ENCODE results near the gene RPRML. TPM values are rescaled to one million over a fixed set of nuclear protein-coding genes. Genes with fewer than 3 reads are reported as not detected.
"Not testable (repeated sequence)": the region's sequence is repeated elsewhere in the genome, so short reads cannot be mapped to it uniquely, and the experiment has no call there.

The RPRML gene
- total RNA-seq (2014; rRNA removed; shearing (Covaris generic)), result 0.07 TPM in 1 of 2 replicates, not detected in the other
- 0.36 and 0.49 TPM in 2 replicates for polyA plus RNA-seq (2015; cell fraction: cytosol; rRNA removed)
- polyA plus RNA-seq (2015; cell fraction: nucleus; rRNA removed), result not detected in 2 replicates

GRCh38 chr17:46979147-46979863 lies at the start of gene RPRML:
Gene RPRML (minus strand): TSS chr17:46979253. CDS start chr17:46979007, 246 bp downstream.
- DNase-seq (ENCODE audit: low read depth), result no peak

GRCh38 chr17:47016966-47017365 lies 37.9 kb upstream of the RPRML start:
- not testable (repeated sequence) for DNase-seq (ENCODE audit: low read depth)

GRCh38 chr17:47013341-47013740 lies 34.3 kb upstream of the RPRML start:
- DNase-seq (ENCODE audit: low read depth), result no peak

GRCh38 chr17:47012457-47012856 lies 33.4 kb upstream of the RPRML start:
- DNase-seq (ENCODE audit: low read depth), result no peak

GRCh38 chr17:47009759-47010594 lies 30.9 kb upstream of the RPRML start:
- peak; percentile 9 for DNase-seq (ENCODE audit: low read depth)

- DNase-seq (ENCODE audit: low read depth), result no peak
Observed at GRCh38 chr17:47004906-47005305, 25.9 kb upstream of the RPRML start.

- DNase-seq (ENCODE audit: low read depth), result not testable (repeated sequence)
Observed at GRCh38 chr17:47003864-47004263, 24.8 kb upstream of the RPRML start.

GRCh38 chr17:46995841-46996571 lies 17.0 kb upstream of the RPRML start:
- peak; percentile 78 for DNase-seq (ENCODE audit: low read depth)

- no peak for DNase-seq (ENCODE audit: low read depth)
Observed at GRCh38 chr17:46994993-46995392, 15.9 kb upstream of the RPRML start.

- no peak for DNase-seq (ENCODE audit: low read depth)
Observed at GRCh38 chr17:46991617-46992016, 12.6 kb upstream of the RPRML start.

GRCh38 chr17:46989637-46990431 lies 10.8 kb upstream of the RPRML start:
- no peak for DNase-seq (ENCODE audit: low read depth)

- not testable (repeated sequence) for DNase-seq (ENCODE audit: low read depth)
Observed at GRCh38 chr17:46987927-46988326, 8.9 kb upstream of the RPRML start.

- no peak for DNase-seq (ENCODE audit: low read depth)
Observed at GRCh38 chr17:46986366-46986765, 7.3 kb upstream of the RPRML start.

GRCh38 chr17:46984892-46985291 lies 5.8 kb upstream of the RPRML start:
- DNase-seq (ENCODE audit: low read depth), result no peak

- DNase-seq (ENCODE audit: low read depth), result no peak
Observed at GRCh38 chr17:46984341-46984740, 5.3 kb upstream of the RPRML start.

GRCh38 chr17:46983782-46984181 lies 4.7 kb upstream of the RPRML start:
- no peak for DNase-seq (ENCODE audit: low read depth)

GRCh38 chr17:46982577-46982976 lies 3.5 kb upstream of the RPRML start:
- DNase-seq (ENCODE audit: low read depth), result no peak

GRCh38 chr17:46978489-46979146 lies 435 bp downstream of the RPRML start:
- DNase-seq (ENCODE audit: low read depth), result no peak

GRCh38 chr17:46977750-46978488 lies 1.1 kb downstream of the RPRML start:
- DNase-seq (ENCODE audit: low read depth), result no peak

All from HT1080 (cell line).